Endothelial cell of umbilical vein (primary cell): ENCODE results near the gene IGSF22. TPM values are rescaled to one million over a fixed set of nuclear protein-coding genes. Genes with fewer than 3 reads are reported as not detected.

Experiments
- BruUV-seq: library from RNA; stranded (reverse); fragments of 400-500 nt; replicated peaks from 2 replicates; lab custom pipeline; 2021; lab: Mats Ljungman, UMichigan
- CTCF ChIA-PET: fragments of 300-600, 350-600 bp; sonication (Branson Sonifier 250); formaldehyde crosslinking; loops from one replicate; lab custom pipeline; 2021; ENCODE audit warnings: antibody characterized with exemption, inconsistent platforms; lab: Charles Lee
- POLR2A ChIA-PET: fragments of 300-600, 350-600 bp; sonication (Branson Sonifier 250); formaldehyde crosslinking; loops from one replicate; lab custom pipeline; 2021; ENCODE audit warnings: antibody characterized with exemption, inconsistent platforms; lab: Charles Lee
- DNase-seq: peaks from one replicate; pipeline ENCODE4 v3.0.0-alpha.2; 2011; ENCODE audit warnings: low read depth, low spot score
- FAIRE-seq: peaks from 2 replicates; lab custom pipeline; 2011; peaks lifted over from hg19 to GRCh38; lab: Jason Lieb, UNC
- H2AFZ ChIP-seq: 2 replicates; pipeline ENCODE4 v1.6.0; 2012; ENCODE audit warnings: low read depth, low read length, control low read depth, inconsistent platforms
- H3K27ac ChIP-seq: 2 replicates; pipeline ENCODE4 v1.5.1; 2011; ENCODE audit warnings: low read depth, mild to moderate bottlenecking, control low read depth, low read length, moderate library complexity; ENCODE audit not compliant: insufficient read depth
- H3K27me3 ChIP-seq, 2 experiments: 2 replicates each; pipeline versions ENCODE4 v1.6.0 to v1.6.1; 2011; ENCODE audit warnings: low read length in 2 of 2, mixed read lengths in 1 of 2; ENCODE audit not compliant: control insufficient read depth in 2 of 2, insufficient read depth in 2 of 2
- H3K36me3 ChIP-seq, 2 experiments: 2 replicates in 1 of 2; 3 replicates in 1 of 2; pipeline ENCODE4 v1.5.1; 2011; ENCODE audit warnings: low read length in 2 of 2, mild to moderate bottlenecking in 1 of 2, moderate library complexity in 1 of 2; ENCODE audit not compliant: control insufficient read depth in 2 of 2, insufficient read depth in 2 of 2; ENCODE audit errors: extremely low read depth in 1 of 2
- H3K4me1 ChIP-seq: 3 replicates; pipeline ENCODE4 v1.5.1; 2011; ENCODE audit warnings: mild to moderate bottlenecking, low read length; ENCODE audit not compliant: control insufficient read depth, insufficient read depth; ENCODE audit errors: extremely low read depth
- H3K4me2 ChIP-seq: 2 replicates; pipeline ENCODE4 v1.6.1; 2011; ENCODE audit warnings: low read length, control low read depth, mixed read lengths; ENCODE audit not compliant: insufficient read depth
- H3K4me3 ChIP-seq, 3 experiments: fragments of 200-600 bp in 1 of 3; sonication (generic), shearing (Covaris generic) in 1 of 3; replicated peaks in 1 of 3; 2 replicates each; pipeline ENCODE4 v1.5.1; 2011 to 2016; ENCODE audit warnings: control low read depth in 3 of 3, low read length in 3 of 3, mild to moderate bottlenecking in 2 of 3, inconsistent platforms in 1 of 3, low read depth in 1 of 3, moderate library complexity in 1 of 3; ENCODE audit not compliant: insufficient read depth in 1 of 3
- H3K79me2 ChIP-seq: 2 replicates; pipeline ENCODE4 v1.6.0; 2012; ENCODE audit warnings: low read length, inconsistent platforms; ENCODE audit not compliant: control insufficient read depth, insufficient read depth
- H3K9ac ChIP-seq: replicated peaks from 2 replicates; pipeline ENCODE3; 2011; ENCODE audit warnings: low read length, control low read depth; ENCODE audit not compliant: insufficient read depth; ENCODE audit errors: extremely low read depth
- H3K9me1 ChIP-seq: replicated peaks from 3 replicates; pipeline ENCODE4 v1.6.0; 2011; ENCODE audit warnings: mild to moderate bottlenecking, low read length; ENCODE audit not compliant: control insufficient read depth, insufficient read depth; ENCODE audit errors: extremely low read depth
- H3K9me3 ChIP-seq: replicated peaks from 2 replicates; pipeline ENCODE4 v1.5.1; 2012; ENCODE audit warnings: low read length, inconsistent platforms; ENCODE audit not compliant: control insufficient read depth, insufficient read depth
- H4K20me1 ChIP-seq: replicated peaks from 2 replicates; pipeline ENCODE3; 2011; ENCODE audit warnings: mild to moderate bottlenecking, low read length; ENCODE audit not compliant: control insufficient read depth, insufficient read depth; ENCODE audit errors: extremely low read depth
- CTCF ChIP-seq, 2 donors: IDR thresholded peaks; 1 replicate in 1 of 2; 2 replicates in 1 of 2; pipeline ENCODE4 v1.5.1; 2011; ENCODE audit warnings: low read length in 2 of 2, mild to moderate bottlenecking in 2 of 2, moderate library complexity in 2 of 2, control low read depth in 1 of 2, inconsistent platforms in 1 of 2, low read depth in 1 of 2; ENCODE audit not compliant: insufficient read depth in 1 of 2; ENCODE audit errors: extremely low read depth in 1 of 2
- EZH2 ChIP-seq: IDR thresholded peaks from 2 replicates; pipeline ENCODE4 v1.6.1; 2012; ENCODE audit warnings: borderline replicate concordance, low read depth, mild to moderate bottlenecking, moderate library complexity, low read length, inconsistent platforms; ENCODE audit not compliant: severe bottlenecking
- FOS ChIP-seq: IDR thresholded peaks from 2 replicates; pipeline ENCODE4 v1.6.1; 2011; ENCODE audit warnings: mild to moderate bottlenecking, low read length, moderate library complexity, borderline replicate concordance; ENCODE audit not compliant: insufficient read depth
- GATA2 ChIP-seq: IDR thresholded peaks from 2 replicates; pipeline ENCODE4 v1.7.0; 2011; ENCODE audit warnings: low read depth, mild to moderate bottlenecking, moderate library complexity, mixed read lengths, low read length; ENCODE audit not compliant: insufficient read length, insufficient read depth
- JUN ChIP-seq: IDR thresholded peaks from 2 replicates; pipeline ENCODE4 v1.6.1; 2011; ENCODE audit warnings: borderline replicate concordance, low read depth; ENCODE audit not compliant: insufficient read length, insufficient read depth
- MAX ChIP-seq: IDR thresholded peaks from 2 replicates; pipeline ENCODE4 v1.6.1; 2011; ENCODE audit not compliant: insufficient read depth, insufficient read length
- MYC ChIP-seq: IDR thresholded peaks from one replicate; pipeline ENCODE4 v1.6.1; 2011; ENCODE audit warnings: mild to moderate bottlenecking, low read depth, low read length
- POLR2A ChIP-seq: IDR thresholded peaks from 2 replicates; pipeline ENCODE4 v1.6.1; 2012; ENCODE audit warnings: low read depth, mild to moderate bottlenecking, control low read depth, low read length
- dilution Hi-C: fragments of 300-500 bp; cut with MboI; formaldehyde crosslinking; loops from one replicate; pipeline ENCODE4 v1.15.0; 2019; ENCODE audit warnings: low sequenced_read_pairs; ENCODE audit not compliant: extremely low pct_ligation_motif_present
- intact Hi-C: fragments of 100-400 bp; cut with micrococcal nuclease; formaldehyde crosslinking; loops from one replicate; pipeline ENCODE4 v1.10.0; 2022
- polyA plus RNA-seq, 4 experiments: library from polyadenylated mRNA; depleted of rRNA in 3 of 4; stranded (reverse) in 3 of 4; unstranded in 1 of 4; fragments of >200 nt; gene quantifications; 2 replicates each; pipeline versions ENCODE4 v1.2.1 to v1.2.3, GENCODE V29; 2011 to 2012; ENCODE audit warnings: missing spikeins in 1 of 4
- total RNA-seq: library from RNA; stranded (reverse); gene quantifications from 2 replicates; pipeline ENCODE4 v1.2.3, GENCODE V29; 2021

The IGSF22 gene
- total and polyA plus RNA-seq, 2 donors (not counting 3 experiments of a cell fraction or from before 2014, with no cell fraction given) = not detected

DNA sequence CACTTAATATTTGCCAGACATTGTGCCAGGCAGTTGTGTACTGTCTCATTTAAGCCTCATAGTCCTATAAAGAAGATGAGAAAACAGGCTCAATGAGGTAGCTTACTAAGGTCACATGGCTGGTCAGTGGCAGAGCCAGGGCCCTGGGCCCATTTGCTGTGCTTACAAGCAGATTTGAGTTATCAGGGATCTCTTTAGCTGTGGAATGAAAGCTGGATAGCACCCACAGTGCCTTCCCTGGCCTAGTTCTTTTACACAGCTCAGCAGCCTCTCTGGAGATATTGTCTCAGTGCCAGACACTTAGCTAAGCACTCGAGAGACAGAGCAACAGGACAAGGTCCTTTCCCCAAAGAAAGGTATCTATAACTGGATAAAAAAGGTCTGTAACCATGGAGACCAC is 21.3 kb downstream of the IGSF22 start:
- no peak for TF ChIP-seq JUN
- TF ChIP-seq CTCF (IDR thresholded peaks at IDR 0.05; ENCODE audit: extremely low read depth in 1 of 2, insufficient read depth in 1 of 2, low read depth in 1 of 2, low read length in 2 of 2) = no peak
- TF ChIP-seq MYC = no peak
- TF ChIP-seq MAX = no peak
- no peak for TF ChIP-seq POLR2A
- no peak for TF ChIP-seq EZH2
- no peak for TF ChIP-seq GATA2
- TF ChIP-seq FOS = no peak
- intact Hi-C loops = loop anchor here (5.0 kb wide), 1 partner anchor 1692 kb away; the partner anchor contains the start of gene PLEKHA7
- no peak overlapping the region for H3K9ac ChIP-seq
- FAIRE-seq = no peak
- POLR2A ChIA-PET = no interaction called here
- H4K20me1 ChIP-seq = no peaks in the 10 kb centered on the region
- no peak for DNase-seq
- BruUV-seq = no TSS peak
- CTCF ChIA-PET = interaction anchor here (0.9 to 3.5 kb wide), 2 partner anchors 17 to 23 kb away, joined by 4 to 20 read pairs; no protein-coding TSS in a partner anchor
- H3K4me1 ChIP-seq = peaks cover 6% of the 10 kb centered on the region
- no peak overlapping the region for H3K27ac ChIP-seq
- no peaks in the 10 kb centered on the region for H3K9me3 ChIP-seq
- H3K36me3 ChIP-seq = peaks cover 0 to 2% of the 10 kb centered on the region in 2 experiments
- no peaks in the 10 kb centered on the region for H3K79me2 ChIP-seq
- no peak overlapping the region for H2AFZ ChIP-seq
- no peaks in the 10 kb centered on the region for H3K9me1 ChIP-seq
- peaks cover 16 to 26% of the 10 kb centered on the region in 2 experiments for H3K27me3 ChIP-seq
- H3K4me2 ChIP-seq = no peak overlapping the region
- H3K4me3 ChIP-seq = no peak overlapping the region
- dilution Hi-C loops = no loop called here
